ENCODE data around the gene THAP4.
"Not testable (repeated sequence)": the region's sequence is repeated elsewhere in the genome, so short reads cannot be mapped to it uniquely, and the experiment has no call there.

Gene THAP4

GRCh38 chr2:241567266-241567665 is 69.7 kb downstream of the THAP4 start:
- not testable (repeated sequence) for DNase-seq (ENCODE audit: extremely low read depth in 1 of 2, low read depth in 1 of 2)

- DNase-seq (ENCODE audit: extremely low read depth in 1 of 2, low read depth in 1 of 2), result no peak
Observed at GRCh38 chr2:241566468-241566867, 70.5 kb downstream of the THAP4 start.

- DNase-seq (ENCODE audit: extremely low read depth in 1 of 2, low read depth in 1 of 2), result not testable (repeated sequence)
Observed at GRCh38 chr2:241566021-241566420, 70.9 kb downstream of the THAP4 start.

GRCh38 chr2:241565411-241565810 is 71.5 kb downstream of the THAP4 start:
- DNase-seq (ENCODE audit: extremely low read depth in 1 of 2, low read depth in 1 of 2), result no peak

- no peak for DNase-seq (ENCODE audit: extremely low read depth in 1 of 2, low read depth in 1 of 2)
Observed at GRCh38 chr2:241564596-241565410, 72.2 kb downstream of the THAP4 start.

GRCh38 chr2:241563981-241564595 is 72.9 kb downstream of the THAP4 start:
- no peak for DNase-seq (ENCODE audit: extremely low read depth in 1 of 2, low read depth in 1 of 2)

GRCh38 chr2:241563571-241563980 is 73.4 kb downstream of the THAP4 start:
- no peak for DNase-seq (ENCODE audit: extremely low read depth in 1 of 2, low read depth in 1 of 2)

GRCh38 chr2:241563031-241563507 is 73.9 kb downstream of the THAP4 start:
- DNase-seq (ENCODE audit: extremely low read depth in 1 of 2, low read depth in 1 of 2), result no peak

- no peak for DNase-seq (ENCODE audit: extremely low read depth in 1 of 2, low read depth in 1 of 2)
Observed at GRCh38 chr2:241562269-241562891, 74.6 kb downstream of the THAP4 start.

- no peak for DNase-seq (ENCODE audit: extremely low read depth in 1 of 2, low read depth in 1 of 2)
Observed at GRCh38 chr2:241561832-241562231, 75.1 kb downstream of the THAP4 start.

- no peak for DNase-seq (ENCODE audit: extremely low read depth in 1 of 2, low read depth in 1 of 2)
Observed at GRCh38 chr2:241560883-241561474, 76.0 kb downstream of the THAP4 start.

- DNase-seq (ENCODE audit: extremely low read depth in 1 of 2, low read depth in 1 of 2), result no peak
Observed at GRCh38 chr2:241560162-241560882, 76.6 kb downstream of the THAP4 start.

- no peak for DNase-seq (ENCODE audit: extremely low read depth in 1 of 2, low read depth in 1 of 2)
Observed at GRCh38 chr2:241559323-241560161, 77.4 kb downstream of the THAP4 start.

GRCh38 chr2:241558532-241559322 is 78.2 kb downstream of the THAP4 start, which contains the start of gene BOK:
Gene BOK, plus strand, starts transcription at chr2:241558745. Its CDS starts 739 bp downstream, at chr2:241559484.
- no peak for DNase-seq (ENCODE audit: extremely low read depth in 1 of 2, low read depth in 1 of 2)

GRCh38 chr2:241556746-241557145 is 80.2 kb downstream of the THAP4 start:
- no peak for DNase-seq (ENCODE audit: extremely low read depth in 1 of 2, low read depth in 1 of 2)

- DNase-seq (ENCODE audit: extremely low read depth in 1 of 2, low read depth in 1 of 2), result no peak
Observed at GRCh38 chr2:241555711-241556110, 81.2 kb downstream of the THAP4 start.

GRCh38 chr2:241554610-241555322 is 82.2 kb downstream of the THAP4 start:
- no peak for DNase-seq (ENCODE audit: extremely low read depth in 1 of 2, low read depth in 1 of 2)

- no peak for DNase-seq (ENCODE audit: extremely low read depth in 1 of 2, low read depth in 1 of 2)
Observed at GRCh38 chr2:241553981-241554380, 83.0 kb downstream of the THAP4 start.

Measured in activated CD8-positive, alpha-beta memory T cell treated with anti-CD3 and anti-CD28 coated beads for 1 hour (primary cell).